ENCODE data around the gene NAPSA.
"Not testable (repeated sequence)": the region's sequence is repeated elsewhere in the genome, so short reads cannot be mapped to it uniquely, and the experiment has no call there.

Gene NAPSA

GRCh38 chr19:50359328-50359818, 6.1 kb downstream of the NAPSA start:
- no peak for DNase-seq (ENCODE audit: low spot score)

- peak; percentile 50 for DNase-seq (ENCODE audit: low spot score)
Observed at GRCh38 chr19:50358483-50359327, 6.7 kb downstream of the NAPSA start.

- DNase-seq (ENCODE audit: low spot score): peak; percentile 70
Observed at GRCh38 chr19:50357178-50358100, 8.0 kb downstream of the NAPSA start.

- no peak for DNase-seq (ENCODE audit: low spot score)
Observed at GRCh38 chr19:50356691-50357177, 8.7 kb downstream of the NAPSA start.

GRCh38 chr19:50353487-50353880, 12.0 kb downstream of the NAPSA start:
- not testable (repeated sequence) for DNase-seq (ENCODE audit: low spot score)

- DNase-seq (ENCODE audit: low spot score): no peak
Observed at GRCh38 chr19:50352242-50352641, 13.2 kb downstream of the NAPSA start.

- no peak for DNase-seq (ENCODE audit: low spot score)
Observed at GRCh38 chr19:50349277-50350057, 16.0 kb downstream of the NAPSA start.

- not testable (repeated sequence) for DNase-seq (ENCODE audit: low spot score)
Observed at GRCh38 chr19:50347089-50347581, 18.3 kb downstream of the NAPSA start.

GRCh38 chr19:50344661-50345318, 20.6 kb downstream of the NAPSA start:
- DNase-seq (ENCODE audit: low spot score): peak; percentile 52

- no peak for DNase-seq (ENCODE audit: low spot score)
Observed at GRCh38 chr19:50341091-50341564, 24.3 kb downstream of the NAPSA start.

GRCh38 chr19:50340331-50340730, 25.1 kb downstream of the NAPSA start:
- no peak for DNase-seq (ENCODE audit: low spot score)

- DNase-seq (ENCODE audit: low spot score): not testable (repeated sequence)
Observed at GRCh38 chr19:50337031-50337430, 28.4 kb downstream of the NAPSA start.

GRCh38 chr19:50334741-50335421, 30.6 kb downstream of the NAPSA start:
- no peak for DNase-seq (ENCODE audit: low spot score)

GRCh38 chr19:50333737-50334617, 31.5 kb downstream of the NAPSA start:
- no peak for DNase-seq (ENCODE audit: low spot score)

GRCh38 chr19:50333235-50333736, 32.2 kb downstream of the NAPSA start:
- DNase-seq (ENCODE audit: low spot score): peak; percentile 94

GRCh38 chr19:50332244-50333038, 33.0 kb downstream of the NAPSA start:
- peak; percentile 39 for DNase-seq (ENCODE audit: low spot score)

GRCh38 chr19:50331994-50332243, 33.5 kb downstream of the NAPSA start:
- no peak for DNase-seq (ENCODE audit: low spot score)

- DNase-seq (ENCODE audit: low spot score): no peak
Observed at GRCh38 chr19:50331221-50331993, 34.0 kb downstream of the NAPSA start.
